NT2/D1 (cell line): ENCODE results near the gene WSB1.

Source experiments
- DNase-seq: peaks from one replicate; pipeline ENCODE4 v3.0.0-alpha.2; 2011; ENCODE audit warnings: low read depth, low spot score
- H3K27me3 ChIP-seq: 2 replicates; pipeline ENCODE4 v1.6.0; 2011; ENCODE audit warnings: mild to moderate bottlenecking; ENCODE audit not compliant: insufficient read length, insufficient read depth
- H3K36me3 ChIP-seq: 2 replicates; pipeline ENCODE4 v1.6.1; 2011; ENCODE audit warnings: mild to moderate bottlenecking, low read length, mixed read lengths; ENCODE audit not compliant: insufficient read depth, insufficient read length
- H3K4me1 ChIP-seq: 2 replicates; pipeline ENCODE4 v1.5.1; 2011; ENCODE audit not compliant: insufficient read depth, insufficient read length
- H3K4me3 ChIP-seq: 2 replicates; pipeline ENCODE4 v1.5.1; 2011; ENCODE audit warnings: low read depth; ENCODE audit not compliant: insufficient read length
- H3K9ac ChIP-seq: 2 replicates; pipeline ENCODE4 v1.6.0; 2011; ENCODE audit warnings: low read depth; ENCODE audit not compliant: insufficient read length
- H3K9me3 ChIP-seq: 2 replicates; pipeline ENCODE4 v1.5.1; 2011; ENCODE audit warnings: mild to moderate bottlenecking, low read length; ENCODE audit not compliant: insufficient read depth
- SUZ12 ChIP-seq: IDR thresholded peaks from 2 replicates; pipeline ENCODE4 v1.6.1; 2011; ENCODE audit not compliant: insufficient read length, insufficient read depth; ENCODE audit errors: extremely low read depth
- YY1 ChIP-seq: IDR thresholded peaks from 2 replicates; pipeline ENCODE4 v1.6.1; 2011; ENCODE audit not compliant: insufficient read length, insufficient read depth
- ZNF274 ChIP-seq: IDR thresholded peaks from 2 replicates; pipeline ENCODE4 v1.6.1; 2011; ENCODE audit warnings: mild to moderate bottlenecking, low read depth, low read length

WSB1 gene

GRCh38 chr17:27290916-27291598 is 2.9 kb upstream of the WSB1 start:
- no peak overlapping the region for H3K9ac ChIP-seq
- TF ChIP-seq SUZ12 (no peak), YY1 (no peak), ZNF274 (no peak)
- H3K27me3 ChIP-seq, result no peaks in the 10 kb centered on the region
- DNase-seq, result no peak
- no peaks in the 10 kb centered on the region for H3K9me3 ChIP-seq
- H3K36me3 ChIP-seq, result peaks cover under 1% of the 10 kb centered on the region
- no peak overlapping the region for H3K4me3 ChIP-seq
- peaks cover 2% of the 10 kb centered on the region for H3K4me1 ChIP-seq

- Histone ChIP-seq H3K36me3 (peaks cover 2% of the 10 kb centered on the region), H3K9me3 (no peaks in the 10 kb centered on the region), H3K4me1 (peaks cover 2% of the 10 kb centered on the region), H3K4me3 (no peak overlapping the region), H3K9ac (peak overlapping the region; percentile 94), H3K27me3 (no peaks in the 10 kb centered on the region)
- DNase-seq, result no peak
- TF ChIP-seq YY1 (no peak), SUZ12 (no peak), ZNF274 (no peak)
Measured at GRCh38 chr17:27293359-27293897, 486 bp upstream of the WSB1 start.

GRCh38 chr17:27294689-27295630 is 1.0 kb downstream of the WSB1 start:
- Histone ChIP-seq H3K4me3 (peak overlapping the region; percentile 97), H3K9ac (peak overlapping the region; percentile 94), H3K36me3 (peaks cover 2% of the 10 kb centered on the region), H3K27me3 (no peaks in the 10 kb centered on the region), H3K4me1 (peaks cover 2% of the 10 kb centered on the region), H3K9me3 (no peaks in the 10 kb centered on the region)
- no peak for DNase-seq
- no peak for TF ChIP-seq SUZ12
- no peak for TF ChIP-seq YY1
- no peak for TF ChIP-seq ZNF274

GRCh38 chr17:27295945-27296344 is 2.0 kb downstream of the WSB1 start:
- no peak for TF ChIP-seq SUZ12
- no peak for TF ChIP-seq ZNF274
- no peak for TF ChIP-seq YY1
- DNase-seq, result no peak
- Histone ChIP-seq H3K9ac (no peak overlapping the region), H3K9me3 (no peaks in the 10 kb centered on the region), H3K36me3 (peaks cover 2% of the 10 kb centered on the region), H3K27me3 (no peaks in the 10 kb centered on the region), H3K4me1 (peaks cover 2% of the 10 kb centered on the region), H3K4me3 (peak overlapping the region; percentile 4)

GRCh38 chr17:27296428-27296979 is 2.6 kb downstream of the WSB1 start:
- H3K9me3 ChIP-seq, result no peaks in the 10 kb centered on the region
- H3K27me3 ChIP-seq, result no peaks in the 10 kb centered on the region
- no peak for DNase-seq
- H3K4me3 ChIP-seq, result no peak overlapping the region
- H3K4me1 ChIP-seq, result peaks cover 2% of the 10 kb centered on the region
- H3K36me3 ChIP-seq, result peaks cover 2% of the 10 kb centered on the region
- TF ChIP-seq ZNF274, result no peak
- no peak for TF ChIP-seq SUZ12
- H3K9ac ChIP-seq, result no peak overlapping the region

- H3K4me1 ChIP-seq, result no peaks in the 10 kb centered on the region
- H3K9ac ChIP-seq, result no peak overlapping the region
- no peak for DNase-seq
- no peak overlapping the region for H3K4me3 ChIP-seq
- no peaks in the 10 kb centered on the region for H3K9me3 ChIP-seq
- H3K36me3 ChIP-seq, result peaks cover 15% of the 10 kb centered on the region
- TF ChIP-seq SUZ12, result no peak
- TF ChIP-seq ZNF274, result no peak
- no peak for TF ChIP-seq YY1
- no peaks in the 10 kb centered on the region for H3K27me3 ChIP-seq
Measured at GRCh38 chr17:27299384-27300049, 5.6 kb downstream of the WSB1 start.
